B cell (primary cell): ENCODE data around the gene ST6GALNAC3.

Experiments
- CTCF ChIP-seq: fragments of 200-600 bp; IDR thresholded peaks from one replicate; pipeline ENCODE4 v1.8.0; 2022; ENCODE audit warnings: antibody characterized with exemption, mild to moderate bottlenecking
- EZH2 ChIP-seq: IDR thresholded peaks from 2 replicates; pipeline ENCODE4 v1.6.1; 2012; ENCODE audit warnings: borderline replicate concordance, low read depth, mild to moderate bottlenecking, moderate library complexity, low read length; ENCODE audit not compliant: insufficient read depth, poor library complexity, severe bottlenecking

GRCh38 chr1:76122271-76122670 lies 47.7 kb downstream of the ST6GALNAC3 start:
- TF ChIP-seq EZH2 (no peak), CTCF (no peak)
